ENCODE data around the gene OR1E1. TPM values are rescaled to one million over a fixed set of nuclear protein-coding genes. Genes with fewer than 3 reads are reported as not detected.
"Not testable (repeated sequence)": the region's sequence is repeated elsewhere in the genome, so short reads cannot be mapped to it uniquely, and the experiment has no call there.

OR1E1 gene
- total RNA-seq, result not detected in 2 replicates

- DNase-seq (ENCODE audit: low read depth), result no peak
- Histone ChIP-seq H3K27me3 (ENCODE audit: control insufficient read depth, insufficient read depth, low read length) (no peaks in the 10 kb centered on the region), H3K36me3 (ENCODE audit: control insufficient read depth, insufficient read depth, low read length) (no peaks in the 10 kb centered on the region), H3K4me3 (ENCODE audit: low read depth, low read length) (no peak within 1 kb of the TSS)
- TF ChIP-seq CTCF (IDR thresholded peaks at IDR 0.05; ENCODE audit: insufficient read depth, low read length, poor library complexity, severe bottlenecking), result no peak
Observed at GRCh38 chr17:3398310-3398709, at the start of gene OR1E1. Gene OR1E1, minus strand, starts transcription at chr17:3398410. Its CDS starts 0 bp downstream, at chr17:3398410.

- no peak for TF ChIP-seq CTCF (IDR thresholded peaks at IDR 0.05; ENCODE audit: insufficient read depth, low read length, poor library complexity, severe bottlenecking)
- no peak for DNase-seq (ENCODE audit: low read depth)
Observed at GRCh38 chr17:3447625-3448024, 49.4 kb upstream of the OR1E1 start.

GRCh38 chr17:3440451-3440850, 42.2 kb upstream of the OR1E1 start:
- no peaks in the 10 kb centered on the region for H3K27me3 ChIP-seq (ENCODE audit: control insufficient read depth, insufficient read depth, low read length)
- no peak overlapping the region for H3K4me3 ChIP-seq (ENCODE audit: low read depth, low read length)
- DNase-seq (ENCODE audit: low read depth), result no peak
- TF ChIP-seq CTCF (IDR thresholded peaks at IDR 0.05; ENCODE audit: insufficient read depth, low read length, poor library complexity, severe bottlenecking), result no peak
- no peaks in the 10 kb centered on the region for H3K36me3 ChIP-seq (ENCODE audit: control insufficient read depth, insufficient read depth, low read length)

More at GRCh38 chr17:3447625-3448024, 49.4 kb upstream of the OR1E1 start:
- Histone ChIP-seq H3K27me3 (ENCODE audit: control insufficient read depth, insufficient read depth, low read length) (no peaks in the 10 kb centered on the region), H3K36me3 (ENCODE audit: control insufficient read depth, insufficient read depth, low read length) (no peaks in the 10 kb centered on the region), H3K4me3 (ENCODE audit: low read depth, low read length) (no peak overlapping the region)

- Histone ChIP-seq H3K36me3 (ENCODE audit: control insufficient read depth, insufficient read depth, low read length) (no peaks in the 10 kb centered on the region), H3K4me3 (ENCODE audit: low read depth, low read length) (no peak overlapping the region), H3K27me3 (ENCODE audit: control insufficient read depth, insufficient read depth, low read length) (no peaks in the 10 kb centered on the region)
- DNase-seq (ENCODE audit: low read depth), result no peak
- no peak for TF ChIP-seq CTCF (IDR thresholded peaks at IDR 0.05; ENCODE audit: insufficient read depth, low read length, poor library complexity, severe bottlenecking)
Observed at GRCh38 chr17:3438368-3438767, 40.2 kb upstream of the OR1E1 start.

- no peak within 1 kb of the TSS for H3K4me3 ChIP-seq (ENCODE audit: low read depth, low read length)
- no peaks in the 10 kb centered on the region for H3K36me3 ChIP-seq (ENCODE audit: control insufficient read depth, insufficient read depth, low read length)
- no peak for TF ChIP-seq CTCF (IDR thresholded peaks at IDR 0.05; ENCODE audit: insufficient read depth, low read length, poor library complexity, severe bottlenecking)
- DNase-seq (ENCODE audit: low read depth), result no peak
- no peaks in the 10 kb centered on the region for H3K27me3 ChIP-seq (ENCODE audit: control insufficient read depth, insufficient read depth, low read length)
Observed at GRCh38 chr17:3433741-3434140, 35.5 kb upstream of the OR1E1 start, which contains the start of gene OR1E2. Gene OR1E2, minus strand, starts transcription at chr17:3433841. Its CDS starts 0 bp downstream, at chr17:3433841.

GRCh38 chr17:3433215-3433614, 35.0 kb upstream of the OR1E1 start:
- H3K4me3 ChIP-seq (ENCODE audit: low read depth, low read length); H3K27me3 ChIP-seq (ENCODE audit: control insufficient read depth, insufficient read depth, low read length); DNase-seq (ENCODE audit: low read depth); H3K36me3 ChIP-seq (ENCODE audit: control insufficient read depth, insufficient read depth, low read length): not testable (repeated sequence)
